Epithelial cell of prostate (primary cell): ENCODE results near the gene GGA2.

ENCODE experiments used
- DNase-seq: peaks from one replicate; pipeline ENCODE4 v3.0.0-alpha.2; 2011; ENCODE audit warnings: low read depth, low spot score
- H3K27ac ChIP-seq: fragments of 450-650 bp; 2 replicates; pipeline ENCODE4 v1.5.1; 2017; ENCODE audit warnings: mild to moderate bottlenecking

GGA2 gene

DNA sequence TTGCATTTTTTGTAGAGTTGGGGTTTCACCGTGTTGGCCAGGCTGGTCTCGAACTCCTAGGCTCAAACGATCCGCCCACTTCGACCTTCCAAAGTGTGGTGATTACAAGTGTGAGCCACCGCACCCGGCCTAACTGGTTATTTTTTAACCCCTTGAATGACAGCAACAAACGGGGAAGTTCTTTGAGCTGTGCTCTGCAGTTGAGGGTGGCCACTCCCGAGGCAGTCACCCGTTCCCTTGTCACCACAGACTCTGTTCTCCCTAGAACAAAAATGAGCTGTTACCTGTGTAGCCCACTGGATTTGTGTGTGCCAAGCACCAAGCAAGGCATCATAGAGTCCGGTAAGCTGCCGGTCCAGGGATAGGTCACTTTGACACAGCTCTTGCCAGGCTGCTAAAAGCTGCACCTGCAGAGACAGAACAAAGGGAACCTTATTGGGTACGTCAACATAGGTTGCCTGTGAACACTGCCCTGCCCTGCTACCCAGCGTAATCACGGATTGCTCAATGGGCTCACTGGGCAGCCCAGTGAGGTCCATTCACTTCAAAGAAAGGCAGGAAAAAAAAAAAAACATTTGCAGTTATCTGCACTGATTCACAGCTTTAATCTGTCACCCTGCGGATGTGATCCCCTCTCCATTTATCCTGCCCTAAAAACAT is 76.9 kb downstream of the GGA2 start:
- DNase-seq, result no peak
- no peak overlapping the region for H3K27ac ChIP-seq

DNA sequence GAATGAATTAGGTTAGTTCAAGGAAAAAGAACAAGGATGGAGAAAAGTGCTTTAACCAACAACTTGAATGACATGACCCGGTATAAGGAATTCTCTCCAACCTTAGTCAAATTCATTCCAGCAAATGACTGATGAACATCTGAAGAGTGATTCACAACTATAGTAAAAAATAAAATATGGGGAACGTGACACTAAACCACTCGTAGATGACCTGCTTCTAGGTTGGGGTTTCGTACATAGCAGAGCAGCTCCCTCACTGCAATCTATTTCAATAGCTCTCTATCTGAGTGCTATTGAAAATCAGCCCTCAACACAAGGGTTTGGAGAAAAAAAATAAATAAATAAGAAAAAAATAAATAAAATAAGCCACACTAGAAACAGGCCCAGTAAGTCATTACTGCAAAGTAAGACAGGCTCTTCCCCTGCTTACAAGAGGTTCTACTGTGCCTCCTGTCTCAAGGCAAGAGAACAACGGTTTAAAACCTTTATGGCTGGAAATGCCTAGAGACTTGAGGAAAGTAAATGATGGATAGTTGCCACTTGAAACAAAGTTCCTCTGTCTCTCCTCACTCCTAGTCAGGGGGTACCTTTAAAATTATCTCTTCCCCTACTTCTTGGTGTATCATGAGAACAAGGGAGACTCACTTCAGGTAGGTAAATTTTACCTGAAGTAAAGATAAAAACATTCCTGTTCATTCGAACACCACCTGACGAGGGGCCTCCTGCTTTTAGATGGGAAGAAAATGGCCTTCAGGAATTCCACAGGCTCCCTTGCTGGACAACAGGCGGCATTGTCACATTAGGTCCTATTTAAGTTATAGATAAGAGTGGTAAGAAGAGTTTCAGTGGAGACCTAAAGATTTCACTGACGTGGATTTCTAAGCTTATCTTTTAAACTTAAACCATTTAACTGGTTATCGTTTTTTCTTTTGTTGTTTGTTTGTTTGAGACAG is 77.8 kb downstream of the GGA2 start:
- DNase-seq, result no peak
- H3K27ac ChIP-seq, result no peak overlapping the region

DNA sequence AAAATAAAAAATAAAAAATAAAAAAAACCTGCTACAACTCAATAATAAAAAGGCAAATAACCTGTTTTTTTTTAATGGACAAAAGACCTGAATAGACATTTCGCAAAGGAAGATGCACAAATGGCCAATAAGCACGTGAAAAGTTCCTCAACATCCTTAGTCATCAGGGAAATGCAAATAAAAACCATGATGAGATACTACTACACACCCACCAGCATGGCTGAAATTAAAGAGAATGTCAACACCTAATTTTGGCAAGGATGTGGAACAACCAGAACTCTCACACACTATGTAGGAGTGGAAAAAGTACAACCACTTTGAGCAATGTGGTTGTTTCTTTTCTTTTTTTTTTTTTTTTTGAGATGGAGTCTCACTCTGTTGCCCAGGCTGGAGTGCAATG is 81.9 kb downstream of the GGA2 start:
- H3K27ac ChIP-seq, result no peak overlapping the region
- DNase-seq, result no peak

DNA sequence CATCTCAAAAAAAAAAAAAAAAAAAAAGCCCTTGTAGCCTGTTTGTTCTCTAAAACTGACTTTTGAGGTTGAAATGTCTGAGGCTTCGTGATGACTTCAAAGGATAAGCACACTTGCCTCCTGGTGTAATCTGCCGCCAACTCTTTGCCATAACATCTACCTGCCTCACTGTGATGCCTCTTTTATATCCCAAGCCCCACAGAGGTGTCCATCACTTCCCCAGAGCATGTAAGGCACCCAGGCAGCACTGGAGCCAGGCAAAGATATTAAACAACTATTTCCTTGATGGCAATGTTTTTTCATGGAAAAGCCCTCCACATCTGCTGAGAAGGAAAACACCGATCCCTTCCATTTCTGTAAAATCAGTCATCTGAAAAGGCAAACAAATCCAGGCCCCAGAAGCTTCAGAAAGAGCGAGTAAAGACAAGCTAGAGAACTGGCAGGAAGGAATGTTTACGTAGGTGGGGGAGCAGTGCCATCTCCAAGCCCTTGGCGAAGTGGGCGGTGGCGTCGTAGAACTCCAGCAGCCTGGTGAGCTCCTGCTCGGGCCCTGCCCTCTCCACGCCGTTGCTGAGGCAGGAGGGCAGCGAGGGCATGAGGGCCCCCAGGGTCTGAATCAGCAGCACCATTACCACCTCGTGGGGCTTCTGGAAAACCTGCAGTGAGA is 85.9 kb downstream of the GGA2 start:
- H3K27ac ChIP-seq, result peak overlapping the region; percentile 96
- DNase-seq, result peak; percentile 69

DNA sequence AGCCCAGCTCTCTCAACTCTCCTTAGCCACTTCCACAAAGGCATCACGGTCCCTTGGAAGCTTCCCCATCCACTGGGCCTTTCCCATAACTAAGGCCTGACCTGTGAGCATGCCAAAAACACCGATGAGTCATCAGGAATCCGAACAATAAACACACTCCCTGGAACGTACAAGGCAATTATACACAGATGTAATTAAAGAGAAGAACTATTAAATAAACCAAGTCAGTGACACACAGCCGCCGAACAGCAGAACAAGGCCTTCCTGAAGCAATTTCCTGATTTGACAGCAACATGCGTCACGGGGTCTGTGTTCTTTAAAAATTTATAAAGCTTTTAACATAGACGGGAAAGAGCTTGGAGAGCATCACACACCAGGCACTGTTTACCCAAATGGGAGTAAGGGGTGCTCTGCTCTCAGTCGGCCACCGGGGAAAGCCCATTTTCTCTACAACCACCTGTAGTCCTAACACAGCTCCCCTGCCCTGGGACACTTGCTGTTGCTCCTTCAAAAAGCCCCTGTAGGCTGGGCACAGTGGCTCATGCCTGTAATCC is 86.7 kb downstream of the GGA2 start:
- H3K27ac ChIP-seq, result peak overlapping the region; percentile 96
- peak; percentile 90 for DNase-seq

DNA sequence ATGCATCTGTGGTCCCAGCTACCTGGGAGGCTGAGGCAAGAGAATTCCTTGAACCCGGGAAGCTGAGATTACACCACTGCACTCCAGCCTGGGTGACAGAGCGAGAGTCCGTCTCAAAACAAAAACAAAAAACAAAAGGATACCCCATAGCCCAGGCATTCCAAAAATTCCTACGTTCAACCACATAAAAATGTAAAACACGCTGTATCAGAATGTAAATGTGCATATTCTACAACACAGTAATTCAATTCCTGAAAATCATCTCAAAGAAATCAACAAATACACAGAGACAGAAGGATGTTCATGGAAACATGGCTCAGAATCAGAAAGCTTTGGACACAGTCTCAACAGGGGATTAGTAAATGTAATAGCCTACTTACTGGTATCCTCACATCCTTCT is 90.3 kb downstream of the GGA2 start:
- DNase-seq, result no peak
- no peak overlapping the region for H3K27ac ChIP-seq

DNA sequence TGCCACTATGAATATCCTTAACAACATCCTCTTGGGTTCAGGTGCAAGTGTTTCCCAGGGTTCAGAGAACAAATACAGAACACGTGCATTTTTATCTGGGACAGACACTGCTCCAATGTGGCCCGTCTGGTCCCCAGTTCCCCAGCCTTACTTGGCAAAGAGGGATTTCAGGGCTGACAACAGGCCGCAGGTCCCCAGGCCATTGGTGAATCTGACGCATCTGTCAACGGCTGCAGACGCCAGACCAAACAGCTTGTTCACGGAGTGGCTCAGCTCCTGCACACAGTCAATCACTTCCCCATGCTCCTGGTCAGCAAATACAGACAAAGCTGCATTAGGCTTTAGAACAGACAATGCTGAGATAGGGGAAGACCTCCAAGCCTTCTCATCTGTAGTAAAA is 93.5 kb downstream of the GGA2 start:
- no peak for DNase-seq
- no peak overlapping the region for H3K27ac ChIP-seq

DNA sequence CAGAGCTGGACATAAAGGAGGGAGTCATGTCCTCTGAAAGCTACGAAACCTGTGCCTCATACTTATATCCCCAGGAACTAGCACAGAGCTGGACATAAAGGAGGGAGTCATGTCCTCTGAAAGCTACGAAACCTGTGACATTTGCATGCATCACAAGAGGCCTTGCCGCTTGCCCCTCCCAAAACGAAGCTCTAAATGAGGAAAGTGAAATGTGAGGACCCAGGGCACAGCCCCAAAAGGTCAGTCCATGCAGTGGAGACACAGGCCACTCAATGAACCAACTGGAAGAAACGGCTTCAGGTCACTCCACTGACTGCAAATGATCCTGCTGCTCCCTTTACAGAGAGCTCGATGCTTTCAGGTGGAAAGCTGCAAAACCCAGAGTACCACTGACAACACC is 95.6 kb downstream of the GGA2 start:
- DNase-seq, result no peak

More for the DNA sequence above, 95.6 kb downstream of the GGA2 start:
- no peak overlapping the region for H3K27ac ChIP-seq
